CD4-positive, alpha-beta T cell treated with Interleukin-4 for 1 hour (primary cell): Measurements from ENCODE around the gene SEPTIN6.
"Not testable (repeated sequence)": the region's sequence is repeated elsewhere in the genome, so short reads cannot be mapped to it uniquely, and the experiment has no call there.

Source experiments
- DNase-seq, 2 donors: peaks; one replicate each; pipeline ENCODE4 v3.0.0-alpha.2; 2020 to 2022

The SEPTIN6 gene

DNA sequence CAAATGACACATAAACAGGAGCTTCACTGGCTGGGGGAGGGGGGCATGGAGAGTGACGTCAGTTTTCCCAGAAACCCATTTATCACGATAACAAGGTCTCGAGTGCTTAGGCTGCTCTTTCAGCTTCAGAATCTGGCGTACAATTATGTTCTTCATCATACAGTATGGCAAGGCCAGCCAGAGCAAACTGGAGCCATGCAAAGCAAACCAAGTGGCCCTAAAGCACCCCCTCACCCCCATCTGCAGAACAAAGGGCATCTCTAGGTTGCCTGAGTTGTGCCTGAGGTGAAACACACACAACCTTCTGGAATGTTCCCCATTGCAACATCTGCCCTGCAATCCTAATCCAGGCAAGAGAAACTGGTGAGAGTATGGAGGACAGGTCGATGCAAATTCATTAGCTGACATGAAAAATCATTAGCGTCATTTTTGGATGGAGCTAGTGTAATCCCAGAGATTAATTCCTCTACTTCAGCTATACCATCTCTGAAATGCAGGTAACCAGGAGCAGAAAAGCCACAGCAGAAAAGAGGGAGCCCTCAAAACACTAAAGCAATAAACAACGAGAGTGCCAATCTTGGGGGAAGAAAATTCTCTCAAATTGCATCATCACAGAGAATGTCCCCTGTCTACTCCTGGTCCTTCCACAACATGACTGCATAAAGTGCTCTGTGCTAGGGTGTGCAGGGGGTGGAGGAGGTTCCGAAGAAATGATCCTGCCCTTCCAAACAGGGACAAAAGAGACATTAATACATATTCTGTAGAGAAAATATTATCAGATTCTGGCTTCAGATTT, 1.8 kb downstream of the SEPTIN6 start:
- DNase-seq = peak; percentile 72 to 82

DNA sequence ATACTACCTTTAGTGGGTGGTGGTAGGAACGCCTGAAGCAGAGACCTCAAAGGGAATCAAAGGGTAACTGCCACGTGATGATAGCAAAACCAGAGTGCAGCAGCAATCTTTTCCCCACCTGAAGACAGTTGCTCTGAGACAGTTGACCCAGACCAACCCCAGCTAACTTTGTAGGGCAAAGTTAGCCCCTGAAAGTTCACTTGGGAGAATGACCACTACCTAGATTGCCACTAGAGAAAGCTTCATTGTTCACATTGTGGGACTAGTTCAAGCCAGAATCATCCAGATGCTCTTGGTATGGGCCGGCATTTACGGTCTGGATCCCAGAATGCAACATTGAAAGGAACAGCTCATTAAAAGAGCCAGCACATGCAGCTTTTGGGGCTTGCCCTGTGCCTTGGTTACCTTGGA, 4.1 kb downstream of the SEPTIN6 start:
- peak; percentile 43 to 66 for DNase-seq

DNA sequence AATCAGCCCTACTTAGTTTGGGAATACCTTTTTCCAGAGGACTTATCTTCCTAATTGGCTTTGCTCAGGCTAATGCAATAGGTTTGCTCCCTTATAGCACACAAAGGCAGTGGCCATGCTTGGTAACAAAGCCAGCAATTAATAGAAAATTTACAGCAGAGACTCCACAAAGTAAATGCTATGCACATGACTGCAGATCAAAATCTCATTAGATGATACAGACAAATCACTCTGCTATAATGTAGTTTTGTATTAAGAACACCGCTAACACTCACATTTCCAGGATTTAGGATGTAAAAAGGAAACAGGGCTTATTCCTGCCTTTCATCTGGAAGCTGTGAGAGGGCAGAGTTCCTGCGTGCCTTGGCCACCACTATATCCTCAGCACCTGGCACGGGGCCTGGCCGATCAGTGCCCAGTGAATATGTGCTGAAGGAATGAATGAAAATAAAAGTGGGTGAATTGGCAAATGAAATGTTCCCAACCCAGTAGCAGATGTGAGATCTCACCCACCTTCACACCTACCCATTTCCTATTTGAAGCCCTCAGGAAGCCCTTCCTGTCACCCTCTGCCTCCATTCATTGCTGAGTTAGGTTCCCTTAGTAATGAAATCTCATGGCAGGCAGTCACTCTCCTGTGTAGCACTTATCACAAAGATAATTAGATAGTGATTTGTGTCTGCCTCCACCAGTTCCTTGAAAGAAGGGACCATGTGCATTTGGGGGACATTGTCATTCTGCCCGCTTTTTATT, 5.1 kb downstream of the SEPTIN6 start:
- DNase-seq = no peak

DNA sequence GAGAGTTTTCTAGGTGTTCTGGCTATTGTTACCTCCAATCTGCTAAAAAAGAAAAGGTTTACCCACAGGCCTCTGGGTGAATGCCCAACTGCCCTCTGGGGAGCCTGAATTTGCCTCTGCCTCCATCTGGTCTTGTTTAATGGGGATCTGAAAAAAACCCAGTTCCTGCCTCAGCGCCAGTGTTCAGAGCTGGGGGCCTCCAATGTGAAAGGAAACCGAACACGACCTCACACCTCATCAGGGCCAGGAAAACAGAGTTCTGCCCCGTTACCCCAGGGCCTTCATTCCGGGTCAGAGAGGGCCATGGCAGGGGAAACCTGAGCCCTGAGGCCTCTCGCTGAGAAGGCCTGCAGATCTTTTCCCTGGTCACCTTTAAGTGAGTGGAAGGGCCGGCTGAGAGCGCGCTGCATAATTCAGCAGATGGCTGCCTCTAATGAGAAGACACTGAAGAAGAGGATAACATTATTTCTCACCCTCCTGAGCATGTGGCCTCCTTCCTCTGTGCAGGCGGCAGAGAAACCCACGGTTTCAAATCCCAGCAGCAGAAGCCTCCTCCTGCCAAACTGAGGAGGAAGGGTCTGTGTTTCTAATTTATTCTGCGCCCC, 6.8 kb downstream of the SEPTIN6 start:
- peak; percentile 48 to 52 for DNase-seq

DNA sequence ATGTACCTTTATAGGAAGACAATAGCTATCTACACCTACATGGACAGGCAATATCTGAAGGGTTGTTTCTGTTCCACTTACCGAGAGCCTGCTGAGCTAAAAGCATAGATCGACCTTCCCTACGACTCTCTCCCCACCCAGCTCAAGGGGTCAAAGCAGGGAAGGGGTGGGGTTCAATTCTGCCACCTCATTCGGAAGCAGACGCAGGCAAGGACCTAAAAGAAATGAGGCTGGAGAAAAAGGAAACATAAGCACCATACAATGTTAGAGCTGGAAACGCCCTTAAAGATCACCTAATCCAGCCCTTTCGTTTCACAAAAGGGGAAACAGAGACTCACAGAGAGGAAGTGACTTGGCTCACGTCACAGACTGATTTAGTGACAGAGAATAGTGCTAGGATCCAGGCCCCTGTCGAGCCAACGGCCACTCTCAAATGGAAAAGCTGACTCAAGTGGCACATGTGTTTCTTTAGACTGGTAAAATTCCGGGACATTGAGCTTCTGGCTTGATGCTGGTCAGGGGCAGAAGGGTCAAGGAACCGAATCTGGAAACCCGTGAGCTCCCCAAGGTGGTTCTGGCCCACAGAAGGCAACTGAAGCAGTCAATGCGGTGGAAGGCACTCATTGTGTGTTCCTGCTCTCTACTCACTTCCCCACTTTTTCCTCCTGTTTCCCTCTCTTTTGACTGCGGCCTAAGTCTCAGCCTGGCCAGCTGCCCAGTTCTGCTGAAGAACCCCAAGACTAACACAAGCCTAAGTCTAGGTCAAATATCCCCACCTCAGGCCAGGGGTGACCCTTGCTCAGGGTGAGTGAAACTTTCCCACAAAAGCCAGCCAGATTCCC, 7.5 kb downstream of the SEPTIN6 start:
- DNase-seq = peak; percentile 72 to 74

DNA sequence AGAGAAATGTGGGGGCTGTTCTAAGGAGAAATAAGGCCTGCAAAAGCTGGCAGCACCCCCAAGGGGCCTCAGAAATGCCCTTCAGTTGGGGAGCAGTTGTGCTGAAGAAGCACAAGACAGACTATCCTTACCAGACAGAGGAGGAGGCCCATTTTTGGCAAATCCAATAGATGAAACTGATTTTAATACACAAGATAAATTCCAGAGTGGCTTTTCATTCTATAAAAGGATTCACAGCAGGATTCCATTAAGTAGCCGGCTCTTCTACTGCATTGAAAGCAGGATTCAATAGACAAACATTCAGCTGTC, 8.1 kb downstream of the SEPTIN6 start:
- DNase-seq = no peak

DNA sequence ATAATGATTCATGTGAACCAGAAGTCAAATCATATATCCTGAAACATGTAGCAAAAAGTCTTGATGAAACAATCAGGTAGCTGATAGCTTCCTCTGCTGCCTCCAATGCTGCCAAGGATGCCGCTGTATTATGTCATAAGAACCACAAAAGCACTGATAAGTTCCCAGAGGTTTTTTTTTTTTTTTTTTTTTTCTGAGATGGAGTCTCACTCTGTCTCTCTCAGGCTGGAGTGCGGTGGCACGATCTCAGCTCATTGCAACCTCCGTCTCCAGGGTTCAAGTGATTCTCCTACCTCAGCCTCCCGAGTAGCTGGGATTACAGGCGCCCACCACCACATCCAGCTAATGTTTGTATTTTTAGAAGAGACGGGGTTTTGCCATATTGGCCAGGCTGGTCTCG, 8.7 kb downstream of the SEPTIN6 start:
- not testable (repeated sequence) for DNase-seq

DNA sequence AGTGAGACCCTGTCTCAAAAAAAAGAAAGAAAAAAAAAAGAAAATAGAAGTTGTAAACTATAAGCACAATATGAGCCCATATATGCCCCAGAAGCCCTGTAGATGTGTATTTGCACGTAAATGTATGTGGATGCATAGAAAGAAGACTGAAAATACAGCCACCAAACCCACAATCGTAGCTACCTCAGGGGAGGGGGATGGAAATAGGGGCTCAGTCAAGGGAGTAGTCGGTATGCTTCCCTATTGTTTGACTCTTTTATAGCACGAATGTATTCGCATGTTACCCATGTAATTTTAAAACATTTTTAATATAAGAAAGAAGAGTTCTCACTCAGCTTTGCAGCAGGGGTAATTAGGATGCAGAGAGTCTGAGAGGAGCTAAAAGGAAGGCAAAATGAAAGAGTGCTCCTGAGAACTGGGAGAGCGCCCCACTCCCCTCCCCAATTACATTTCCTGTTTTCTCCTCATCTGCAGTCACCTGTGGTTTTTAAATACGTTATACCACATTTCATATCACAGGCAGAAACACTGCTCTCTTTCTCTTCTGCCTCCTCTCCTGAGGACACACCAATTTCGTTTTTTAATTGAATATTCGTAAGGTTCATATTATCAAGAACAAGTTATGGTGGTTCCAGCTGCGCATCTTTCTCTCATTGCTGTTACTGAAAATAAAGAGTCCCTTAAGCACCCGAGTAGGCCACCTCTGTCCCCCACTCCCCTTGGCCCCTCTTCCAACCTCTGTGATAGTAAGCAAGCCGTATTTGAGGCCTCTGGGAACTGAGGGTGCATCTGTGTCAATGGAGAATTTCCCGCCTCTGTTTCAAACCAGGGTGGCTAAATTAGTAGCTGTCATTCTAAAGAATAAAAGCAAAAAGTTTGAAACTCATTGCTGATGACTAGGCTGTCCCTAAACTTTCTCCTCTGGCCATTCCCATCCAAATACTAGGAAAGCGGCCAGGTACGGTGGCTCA, 10.7 kb downstream of the SEPTIN6 start:
- peak; percentile 59 to 68 for DNase-seq

DNA sequence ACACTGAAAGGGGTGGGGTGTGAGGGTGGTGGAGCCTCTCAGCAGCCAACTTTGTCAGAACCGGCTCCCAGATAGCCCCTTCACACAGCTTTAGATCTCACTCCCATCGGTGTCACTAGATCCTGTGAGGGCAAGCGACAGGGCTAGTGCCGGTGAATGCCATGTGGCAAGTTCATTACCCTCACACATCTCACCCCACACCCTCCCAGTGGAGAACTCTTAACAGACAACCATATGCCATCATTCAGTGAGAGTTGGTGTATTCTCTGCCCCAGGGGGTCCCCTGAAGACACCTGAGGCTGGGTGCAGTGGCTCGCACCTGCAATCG, 15.3 kb downstream of the SEPTIN6 start:
- DNase-seq = no peak

DNA sequence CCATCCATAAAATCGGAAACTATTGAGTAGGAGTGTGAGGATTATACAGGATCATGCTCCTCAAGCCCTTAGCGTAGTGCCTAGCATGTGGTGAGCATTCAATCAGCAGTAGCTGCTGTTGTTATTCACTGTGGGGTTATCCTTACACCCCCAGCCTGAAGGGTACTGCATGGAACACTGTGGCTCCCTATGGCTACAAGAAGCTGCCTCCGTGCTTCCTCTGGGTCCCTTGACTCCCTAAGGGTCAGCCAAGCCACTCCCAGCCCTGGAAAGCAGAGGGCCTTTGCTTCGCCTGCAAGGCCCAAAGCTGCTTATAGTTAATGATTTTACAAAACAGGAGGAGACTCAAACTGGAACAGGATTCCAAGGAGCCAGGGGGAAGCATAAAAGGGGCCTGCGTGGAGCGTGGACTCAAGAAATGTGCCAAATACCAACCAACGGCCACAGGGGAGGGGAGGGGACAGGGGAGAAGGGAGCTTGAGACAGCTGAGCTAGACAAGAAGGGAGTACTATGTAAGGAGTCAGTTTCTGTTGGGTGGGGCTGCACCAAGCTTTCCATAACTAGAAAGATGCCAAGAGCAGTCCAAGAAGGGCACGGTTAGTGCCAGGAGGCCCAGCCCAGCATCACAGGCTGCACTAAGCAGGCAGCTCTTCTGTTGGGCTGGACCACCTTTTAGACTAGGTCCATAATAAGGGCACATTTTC, 15.9 kb downstream of the SEPTIN6 start:
- DNase-seq = no peak

DNA sequence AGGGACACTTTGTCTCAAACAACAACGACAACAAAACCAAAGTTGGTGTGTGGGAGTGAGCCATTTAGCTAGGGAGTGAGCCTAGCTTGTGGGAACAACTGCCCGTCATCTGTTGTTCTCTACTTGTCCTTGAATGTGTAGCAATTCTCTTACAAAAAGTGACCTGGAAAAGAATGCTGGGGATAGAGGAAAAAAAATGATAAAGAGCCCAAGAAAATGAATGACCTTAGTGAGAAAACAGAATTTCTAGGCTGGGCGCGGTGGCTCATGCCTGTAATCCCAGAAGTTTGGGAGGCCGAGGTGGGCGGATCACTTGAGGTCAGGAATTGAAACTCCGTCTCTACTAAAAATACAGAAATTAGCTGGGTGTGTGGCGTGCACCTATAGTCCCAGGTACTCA, 19.6 kb downstream of the SEPTIN6 start:
- no peak for DNase-seq

DNA sequence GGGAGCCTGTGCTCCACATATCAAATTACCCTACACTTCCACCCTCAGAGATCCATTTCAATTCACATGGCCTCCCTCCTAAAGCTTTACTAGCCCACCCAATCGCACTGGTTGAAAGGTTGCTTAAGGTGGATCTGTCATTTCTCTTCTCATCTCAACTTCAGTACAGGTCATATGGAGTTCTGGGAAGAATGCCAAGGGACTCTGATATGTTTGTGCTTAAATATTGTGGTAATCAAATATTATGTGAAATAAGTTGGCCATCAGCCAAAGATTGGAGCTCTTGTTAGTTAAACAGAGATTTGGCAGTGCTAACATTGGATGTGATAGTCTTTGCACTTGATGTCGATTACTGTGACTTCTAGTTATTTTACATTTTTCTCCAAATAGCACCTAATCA, 20.5 kb downstream of the SEPTIN6 start:
- no peak for DNase-seq

DNA sequence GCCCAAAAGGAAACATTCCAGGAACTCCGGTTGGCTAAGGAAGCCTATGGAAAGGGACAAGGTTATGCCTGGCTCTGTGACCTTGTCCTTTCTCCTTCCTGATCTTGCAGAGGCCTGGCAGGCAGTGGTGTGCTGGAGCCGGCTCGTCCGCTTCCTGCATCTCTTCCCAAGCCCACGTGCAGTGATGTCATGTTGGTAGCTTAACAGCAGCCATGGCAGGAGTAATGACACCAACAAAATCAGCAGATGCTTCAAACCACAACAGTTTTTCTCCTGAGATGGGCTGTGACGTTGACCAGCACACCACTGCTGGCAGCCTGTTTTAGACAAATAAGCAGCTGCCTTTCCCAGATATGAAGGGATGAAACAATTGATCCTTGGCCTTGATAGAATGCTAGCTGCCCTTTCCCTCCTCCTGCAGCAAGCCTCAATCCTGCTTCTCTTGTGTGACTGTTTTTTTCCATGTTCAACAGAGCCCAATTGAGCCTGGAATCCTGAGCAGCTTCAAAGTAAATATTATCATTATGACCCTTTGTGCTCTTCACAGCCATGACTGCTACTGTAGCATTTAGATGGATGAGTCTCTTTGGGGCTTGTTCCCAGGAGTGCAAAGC, 23.4 kb downstream of the SEPTIN6 start:
- no peak for DNase-seq

DNA sequence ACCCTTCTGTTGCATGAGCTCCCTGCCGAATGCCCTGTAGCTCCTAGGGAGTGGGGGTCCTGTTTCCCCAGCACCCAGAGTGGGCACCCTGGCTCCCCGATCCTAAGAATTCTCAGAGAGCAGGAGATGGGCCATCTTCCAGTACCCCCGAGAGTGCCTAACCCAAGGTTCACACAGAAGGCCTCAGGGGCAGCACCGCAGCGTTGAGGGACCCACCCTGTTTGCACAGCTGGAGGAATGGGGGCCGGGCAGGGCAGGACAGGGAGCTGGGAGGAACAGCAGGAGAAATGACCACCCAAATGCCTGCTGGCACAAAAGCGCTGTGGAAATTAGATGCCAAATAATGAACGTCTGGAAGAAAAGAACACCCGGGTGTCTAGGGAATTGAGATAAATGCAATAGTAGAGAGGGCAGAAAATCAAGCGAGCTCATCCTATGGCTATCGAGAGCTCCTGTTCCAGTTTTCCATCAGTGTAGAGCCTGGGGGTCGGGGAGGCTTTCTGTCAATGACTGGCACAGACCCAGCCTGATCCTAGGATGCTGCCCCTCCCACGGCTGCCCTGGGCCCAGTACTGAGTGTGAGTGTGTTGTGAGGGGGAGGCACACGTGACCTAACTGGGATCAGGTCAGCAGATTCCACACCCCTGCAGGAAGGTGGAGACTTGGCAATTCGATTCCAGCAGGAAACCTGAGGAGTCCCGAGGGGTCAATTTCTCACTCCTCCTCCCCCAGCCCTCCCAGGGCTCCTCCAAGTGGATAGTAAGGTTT, 25.7 kb downstream of the SEPTIN6 start:
- no peak for DNase-seq

DNA sequence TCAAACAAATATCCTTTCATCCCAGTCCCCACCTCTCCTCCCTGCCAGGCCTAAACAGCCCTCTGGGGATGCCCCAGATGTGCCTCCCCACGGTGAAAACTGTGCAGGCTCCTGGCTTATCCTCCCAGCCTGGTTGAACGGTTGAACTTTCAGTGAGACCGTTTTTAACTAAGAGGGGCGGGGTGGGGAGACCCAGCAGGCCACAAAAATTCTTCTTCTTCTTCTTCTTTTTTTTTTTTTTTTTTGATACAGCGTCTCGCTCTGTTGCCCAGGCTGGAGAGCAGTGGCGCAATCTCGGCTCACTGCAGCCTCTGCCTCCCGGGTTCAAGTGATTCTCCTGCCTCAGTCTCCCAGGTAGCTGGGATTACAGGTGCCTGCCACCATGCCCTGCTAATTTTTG, 28.1 kb downstream of the SEPTIN6 start:
- DNase-seq = not testable (repeated sequence)

DNA sequence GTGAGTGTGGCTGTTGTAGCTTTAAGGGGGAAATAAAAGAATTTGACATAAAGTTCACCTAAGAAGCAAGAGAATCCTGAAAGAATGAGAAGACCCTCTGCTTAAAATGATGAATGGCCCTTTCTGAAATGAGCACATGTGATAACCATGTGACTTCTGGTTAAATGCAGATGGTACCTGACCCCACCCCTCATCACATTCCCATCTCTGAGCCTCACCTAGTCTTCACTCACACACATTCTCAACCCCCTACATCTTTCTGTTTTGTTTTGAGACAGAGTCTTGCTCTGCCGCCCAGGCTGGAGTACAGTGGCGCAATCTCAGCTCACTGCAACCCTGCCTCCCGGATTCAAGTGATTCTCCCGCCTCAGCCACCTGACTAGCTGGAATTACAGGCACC, 31.5 kb downstream of the SEPTIN6 start:
- no peak for DNase-seq

DNA sequence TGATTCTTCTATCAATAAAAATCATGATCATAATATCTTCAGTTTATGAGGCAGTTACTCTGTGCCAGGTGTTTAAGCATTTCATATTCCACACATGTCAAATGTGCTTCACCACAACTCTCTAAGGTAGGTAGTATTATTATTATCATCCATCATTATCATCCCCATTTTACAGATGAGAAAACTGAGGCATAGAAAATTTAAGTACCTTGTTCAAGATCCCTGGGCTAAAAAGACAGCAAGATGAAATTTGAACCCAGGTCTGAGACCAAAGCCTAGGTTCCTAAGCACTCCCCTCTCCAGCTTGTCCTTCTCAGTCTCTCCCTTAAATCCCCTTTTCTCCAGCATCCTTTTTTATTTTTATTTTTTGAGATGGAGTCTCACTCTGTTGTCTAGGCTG, 33.4 kb downstream of the SEPTIN6 start:
- DNase-seq = no peak

DNA sequence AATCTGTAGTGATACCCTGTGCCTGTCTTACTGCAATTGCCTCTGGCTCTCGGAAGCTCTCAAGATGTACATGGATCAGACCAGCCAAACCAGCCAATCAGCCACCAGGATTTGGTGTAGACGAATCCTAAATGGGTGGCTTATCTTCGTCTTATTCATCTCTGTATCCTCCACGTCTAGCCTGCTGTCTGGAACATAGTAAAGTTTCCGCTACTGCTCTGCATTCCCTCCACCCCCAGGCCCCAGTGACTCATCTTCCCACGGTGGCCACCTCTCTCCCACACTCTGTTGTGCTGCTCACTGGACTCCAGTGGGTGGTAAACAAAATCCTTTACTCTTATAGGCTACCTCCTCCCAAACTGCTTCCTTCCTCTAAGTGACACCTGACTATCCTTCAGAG, 37.8 kb downstream of the SEPTIN6 start:
- peak; percentile 18 to 35 for DNase-seq

DNA sequence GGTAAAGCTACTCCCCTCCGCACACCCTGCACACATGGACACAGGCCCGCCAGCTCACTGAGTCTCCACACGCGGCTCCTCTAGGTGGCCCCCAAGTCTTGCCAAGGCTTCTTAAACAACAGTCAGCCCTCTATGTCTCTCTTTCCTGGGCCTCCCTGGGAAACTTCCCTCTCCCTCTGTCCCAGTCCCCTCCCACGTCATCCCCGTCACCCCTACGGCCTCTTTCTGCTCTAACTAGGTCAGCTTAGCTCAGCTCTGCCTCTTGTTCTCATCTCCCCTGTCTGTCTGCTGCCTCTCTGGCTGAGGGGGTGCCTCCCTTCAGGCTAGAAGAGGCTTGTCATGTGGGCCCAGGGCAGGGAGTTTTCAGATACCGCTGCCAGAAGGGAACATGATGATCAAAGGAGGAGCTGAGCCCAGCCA, 38.8 kb downstream of the SEPTIN6 start:
- DNase-seq = peak in 1 of 2 donors; percentile 17

DNA sequence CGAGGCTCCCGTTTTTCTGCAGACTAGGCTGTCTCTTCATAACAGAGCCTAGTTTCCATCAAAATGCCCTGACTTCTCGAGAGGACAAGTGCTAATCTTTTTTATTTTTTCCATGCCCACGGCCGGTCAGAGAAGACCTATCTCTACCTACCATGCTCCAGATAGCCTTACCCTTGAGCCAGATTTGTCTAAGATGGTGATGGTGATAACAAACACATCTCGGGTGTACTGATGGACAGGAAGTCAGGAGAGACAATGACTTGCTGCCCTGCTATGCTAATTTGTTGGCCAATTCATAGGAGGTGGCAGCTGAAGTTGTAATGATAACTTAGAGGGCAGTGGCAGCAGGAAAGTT, 44.6 kb downstream of the SEPTIN6 start:
- DNase-seq = no peak
